ENCODE measurements around the gene MAPK1. TPM values are rescaled to one million over a fixed set of nuclear protein-coding genes. Genes with fewer than 3 reads are reported as not detected.
"Not testable (repeated sequence)": the region's sequence is repeated elsewhere in the genome, so short reads cannot be mapped to it uniquely, and the experiment has no call there.

The MAPK1 gene
- total RNA-seq, 1 experiment from 2014 or later: 122 TPM

DNA sequence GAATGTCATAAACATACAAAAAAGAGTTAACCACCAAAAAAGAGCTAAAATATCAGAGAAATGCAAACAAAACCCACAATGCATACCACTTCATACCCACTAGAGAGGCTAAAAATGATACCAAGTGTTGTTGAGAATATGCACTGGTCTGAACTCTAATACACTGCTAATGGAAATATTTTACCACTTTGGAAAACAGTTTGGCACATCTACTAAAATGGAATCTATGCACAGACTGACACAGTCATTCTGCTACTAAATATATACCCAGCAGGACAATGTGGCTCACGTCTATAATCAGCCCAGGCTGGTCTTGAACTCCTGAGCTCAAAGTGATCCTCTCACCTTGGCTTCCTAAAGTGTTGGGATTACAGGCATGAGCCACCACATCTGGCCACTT is 18.0 kb downstream of the MAPK1 start:
- BruUV-seq (replicated peaks): no TSS peak
- intact Hi-C loops (cut with micrococcal nuclease; ENCODE audit: unreplicated experiment): no loop called here
- Histone ChIP-seq H3K4me3 (ENCODE audit: low read depth in 2 of 2, low read length in 2 of 2) (no peak overlapping the region), H3K36me3 (ENCODE audit: control insufficient read depth, insufficient read depth, low read length) (no peaks in the 10 kb centered on the region), H3K27ac (ENCODE audit: low read length) (no peak overlapping the region), H3K4me1 (ENCODE audit: control insufficient read depth, insufficient read depth, low read length) (no peaks in the 10 kb centered on the region), H3K9me3 (ENCODE audit: control insufficient read depth, insufficient read depth, low read depth, low read length) (no peaks in the 10 kb centered on the region), H3K27me3 (ENCODE audit: control insufficient read depth, insufficient read depth, low read length) (no peaks in the 10 kb centered on the region)
- no peak for DNase-seq (ENCODE audit: low read depth, low spot score)
- ChIA-PET POLR2A (interaction anchor here (0.5 kb wide), 1 partner anchor 208 kb away, joined by 3 read pairs; the partner anchor contains the start of gene SDF2L1), CTCF (no interaction called here)
- TF ChIP-seq, protein P1, sequence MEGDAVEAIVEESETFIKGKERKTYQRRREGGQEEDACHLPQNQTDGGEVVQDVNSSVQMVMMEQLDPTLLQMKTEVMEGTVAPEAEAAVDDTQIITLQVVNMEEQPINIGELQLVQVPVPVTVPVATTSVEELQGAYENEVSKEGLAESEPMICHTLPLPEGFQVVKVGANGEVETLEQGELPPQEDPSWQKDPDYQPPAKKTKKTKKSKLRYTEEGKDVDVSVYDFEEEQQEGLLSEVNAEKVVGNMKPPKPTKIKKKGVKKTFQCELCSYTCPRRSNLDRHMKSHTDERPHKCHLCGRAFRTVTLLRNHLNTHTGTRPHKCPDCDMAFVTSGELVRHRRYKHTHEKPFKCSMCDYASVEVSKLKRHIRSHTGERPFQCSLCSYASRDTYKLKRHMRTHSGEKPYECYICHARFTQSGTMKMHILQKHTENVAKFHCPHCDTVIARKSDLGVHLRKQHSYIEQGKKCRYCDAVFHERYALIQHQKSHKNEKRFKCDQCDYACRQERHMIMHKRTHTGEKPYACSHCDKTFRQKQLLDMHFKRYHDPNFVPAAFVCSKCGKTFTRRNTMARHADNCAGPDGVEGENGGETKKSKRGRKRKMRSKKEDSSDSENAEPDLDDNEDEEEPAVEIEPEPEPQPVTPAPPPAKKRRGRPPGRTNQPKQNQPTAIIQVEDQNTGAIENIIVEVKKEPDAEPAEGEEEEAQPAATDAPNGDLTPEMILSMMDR (IDR thresholded peaks at IDR 0.05): no peak
- TF ChIP-seq REST (IDR thresholded peaks at IDR 0.05; ENCODE audit: insufficient read depth in 1 of 2, low read depth in 2 of 2, low read length in 1 of 2): no peak
- TF ChIP-seq TCF7L2 (IDR thresholded peaks at IDR 0.05; ENCODE audit: low read depth, low read length): no peak
- TF ChIP-seq SIN3A (IDR thresholded peaks at IDR 0.05; ENCODE audit: borderline replicate concordance, insufficient read depth, low read depth, low read length): no peak
- no peak for TF ChIP-seq POLR2AphosphoS5 (IDR thresholded peaks at IDR 0.05; ENCODE audit: low read depth, low read length)
- in situ Hi-C loops (cut with HindIII; ENCODE audit: low pct_unique_long_range_greater_than_20kb, low sequenced_read_pairs): no loop called here
- no peak for ATAC-seq

DNA sequence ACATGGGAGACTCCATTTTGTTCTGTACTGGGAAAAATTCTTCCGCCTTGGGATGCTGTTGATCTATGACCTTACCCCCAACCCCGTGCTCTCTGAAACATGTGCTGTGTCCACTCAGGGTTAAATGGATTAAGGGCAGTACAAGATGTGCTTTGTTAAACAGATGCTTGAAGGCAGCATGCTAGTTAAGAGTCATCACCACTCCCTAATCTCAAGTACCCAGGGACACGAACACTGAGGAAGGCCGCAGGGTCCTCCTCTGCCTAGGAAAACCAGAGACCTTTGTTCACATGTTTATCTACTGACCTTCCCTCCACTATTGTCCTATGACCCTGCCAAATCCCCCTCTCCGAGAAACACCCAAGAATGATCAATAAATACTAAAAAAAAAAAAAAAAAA is 19.4 kb downstream of the MAPK1 start:
- H3K36me3 ChIP-seq (ENCODE audit: control insufficient read depth, insufficient read depth, low read length); H3K9me3 ChIP-seq (ENCODE audit: control insufficient read depth, insufficient read depth, low read depth, low read length); H3K4me1 ChIP-seq (ENCODE audit: control insufficient read depth, insufficient read depth, low read length); intact Hi-C loops (cut with micrococcal nuclease; ENCODE audit: unreplicated experiment); H3K4me3 ChIP-seq (ENCODE audit: low read depth in 2 of 2, low read length in 2 of 2); POLR2A ChIA-PET; H3K27ac ChIP-seq (ENCODE audit: low read length); H3K27me3 ChIP-seq (ENCODE audit: control insufficient read depth, insufficient read depth, low read length); in situ Hi-C loops (cut with HindIII; ENCODE audit: low pct_unique_long_range_greater_than_20kb, low sequenced_read_pairs); DNase-seq (ENCODE audit: low read depth, low spot score); ATAC-seq; CTCF ChIA-PET: not testable (repeated sequence)
- BruUV-seq (replicated peaks): TSS peak; percentile 46

DNA sequence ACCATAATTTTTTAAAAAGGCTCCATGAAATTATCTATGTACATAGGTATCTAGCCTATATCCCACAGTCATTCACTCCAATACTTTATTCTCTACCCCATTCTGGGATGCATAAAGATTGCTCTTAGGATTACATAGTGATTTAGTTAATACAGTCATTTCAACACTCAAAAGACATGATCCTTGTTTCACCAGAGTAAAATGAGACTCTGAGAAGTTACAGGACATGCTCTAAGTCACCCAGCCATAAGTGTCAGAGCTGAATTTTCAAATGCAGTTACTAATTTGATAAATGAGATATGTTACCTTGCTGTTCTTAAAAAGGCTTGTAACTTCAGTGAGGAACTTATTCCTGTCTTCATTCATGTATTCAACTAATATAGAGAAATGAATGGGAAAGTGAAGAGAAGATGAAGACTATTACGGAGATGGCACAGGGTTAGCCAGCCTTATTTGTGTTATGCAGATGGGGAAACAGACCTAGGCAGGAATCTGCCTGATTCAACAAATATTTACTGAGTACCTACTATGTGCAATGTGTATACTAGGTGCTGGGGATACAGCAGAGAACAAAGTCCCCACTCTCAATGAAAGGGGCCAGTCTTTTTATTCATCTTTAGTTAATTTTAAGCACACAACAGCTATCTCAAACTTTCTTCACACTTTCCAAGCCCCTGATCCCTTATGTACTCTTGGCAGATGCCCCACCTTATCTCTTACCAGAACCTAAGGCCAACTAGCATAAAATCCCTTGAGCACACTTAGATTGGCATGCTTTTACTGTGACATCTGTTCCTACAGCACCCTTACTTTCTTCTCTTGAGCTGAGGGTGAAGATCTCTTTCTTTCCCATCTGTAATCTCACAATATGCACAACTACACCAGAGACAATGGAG is 21.6 kb downstream of the MAPK1 start:
- TF ChIP-seq, protein P1 (IDR thresholded peaks at IDR 0.05): no peak
- TF ChIP-seq POLR2AphosphoS5 (IDR thresholded peaks at IDR 0.05; ENCODE audit: low read depth, low read length): no peak
- no peak for TF ChIP-seq SIN3A (IDR thresholded peaks at IDR 0.05; ENCODE audit: borderline replicate concordance, insufficient read depth, low read depth, low read length)
- no peak for TF ChIP-seq REST (IDR thresholded peaks at IDR 0.05; ENCODE audit: insufficient read depth in 1 of 2, low read depth in 2 of 2, low read length in 1 of 2)
- TF ChIP-seq TCF7L2 (IDR thresholded peaks at IDR 0.05; ENCODE audit: low read depth, low read length): no peak
- no peaks in the 10 kb centered on the region for H3K36me3 ChIP-seq (ENCODE audit: control insufficient read depth, insufficient read depth, low read length)
- ChIA-PET CTCF (no interaction called here), POLR2A (interaction anchor here (0.6 kb wide), 1 partner anchor 10 kb away, joined by 4 read pairs; no protein-coding TSS in a partner anchor)
- no peak overlapping the region for H3K27ac ChIP-seq (ENCODE audit: low read length)
- ATAC-seq: no peak
- H3K4me1 ChIP-seq (ENCODE audit: control insufficient read depth, insufficient read depth, low read length): no peaks in the 10 kb centered on the region
- no peak overlapping the region for H3K4me3 ChIP-seq (ENCODE audit: low read depth in 2 of 2, low read length in 2 of 2)
- no peaks in the 10 kb centered on the region for H3K9me3 ChIP-seq (ENCODE audit: control insufficient read depth, insufficient read depth, low read depth, low read length)
- BruUV-seq (replicated peaks): TSS peak; percentile 63
- in situ Hi-C loops (cut with HindIII; ENCODE audit: low pct_unique_long_range_greater_than_20kb, low sequenced_read_pairs) (no loop called here), intact Hi-C loops (cut with micrococcal nuclease; ENCODE audit: unreplicated experiment) (no loop called here)
- H3K27me3 ChIP-seq (ENCODE audit: control insufficient read depth, insufficient read depth, low read length): no peaks in the 10 kb centered on the region
- no peak for DNase-seq (ENCODE audit: low read depth, low spot score)
